Measurements from ENCODE around the gene C6orf120.
"Not testable (repeated sequence)": the region's sequence is repeated elsewhere in the genome, so short reads cannot be mapped to it uniquely, and the experiment has no call there.

The C6orf120 gene

GRCh38 chr6:169692516-169692915, 9.4 kb upstream of the C6orf120 start:
- DNase-seq (ENCODE audit: low read depth in 1 of 2, low spot score in 1 of 2) = no peak
- TF ChIP-seq JUND (IDR thresholded peaks at IDR 0.05; ENCODE audit: low read depth) = no peak
- in situ Hi-C loops (cut with HindIII; ENCODE audit: low pct_unique_long_range_greater_than_20kb, low sequenced_read_pairs) = no loop called here

GRCh38 chr6:169695131-169695530, 6.8 kb upstream of the C6orf120 start:
- DNase-seq (ENCODE audit: low read depth in 1 of 2, low spot score in 1 of 2) = no peak
- in situ Hi-C loops (cut with HindIII; ENCODE audit: low pct_unique_long_range_greater_than_20kb, low sequenced_read_pairs) = no loop called here
- no peak for TF ChIP-seq JUND (IDR thresholded peaks at IDR 0.05; ENCODE audit: low read depth)

DNA sequence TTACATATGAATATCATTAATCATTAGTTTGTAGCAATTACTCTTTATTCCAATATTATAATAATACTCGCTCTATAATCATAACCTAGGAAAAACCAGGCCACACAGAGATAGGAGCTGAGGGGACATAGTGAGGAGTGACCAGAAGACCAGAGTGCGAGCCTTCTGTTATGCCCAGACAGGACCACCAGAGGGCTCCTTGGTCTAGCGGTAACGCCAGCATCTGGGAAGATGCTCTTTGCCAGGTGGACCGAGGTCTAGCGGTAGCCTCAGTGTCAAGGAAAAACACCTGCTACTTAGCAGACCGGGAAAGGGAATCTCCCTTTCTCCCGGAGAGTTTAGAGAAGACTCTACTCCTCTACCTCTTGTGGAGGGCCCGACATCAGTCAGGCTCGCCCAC, 4.8 kb upstream of the C6orf120 start:
- in situ Hi-C loops (cut with HindIII; ENCODE audit: low pct_unique_long_range_greater_than_20kb, low sequenced_read_pairs) = not testable (repeated sequence)
- DNase-seq (ENCODE audit: low read depth in 1 of 2, low spot score in 1 of 2) = peak in 1 of 2 experiments; percentile 36

GRCh38 chr6:169700296-169700695, 1.6 kb upstream of the C6orf120 start:
- in situ Hi-C loops (cut with HindIII; ENCODE audit: low pct_unique_long_range_greater_than_20kb, low sequenced_read_pairs) = no loop called here
- DNase-seq (ENCODE audit: low read depth in 1 of 2, low spot score in 1 of 2) = no peak
- TF ChIP-seq JUND (IDR thresholded peaks at IDR 0.05; ENCODE audit: low read depth) = no peak

DNA sequence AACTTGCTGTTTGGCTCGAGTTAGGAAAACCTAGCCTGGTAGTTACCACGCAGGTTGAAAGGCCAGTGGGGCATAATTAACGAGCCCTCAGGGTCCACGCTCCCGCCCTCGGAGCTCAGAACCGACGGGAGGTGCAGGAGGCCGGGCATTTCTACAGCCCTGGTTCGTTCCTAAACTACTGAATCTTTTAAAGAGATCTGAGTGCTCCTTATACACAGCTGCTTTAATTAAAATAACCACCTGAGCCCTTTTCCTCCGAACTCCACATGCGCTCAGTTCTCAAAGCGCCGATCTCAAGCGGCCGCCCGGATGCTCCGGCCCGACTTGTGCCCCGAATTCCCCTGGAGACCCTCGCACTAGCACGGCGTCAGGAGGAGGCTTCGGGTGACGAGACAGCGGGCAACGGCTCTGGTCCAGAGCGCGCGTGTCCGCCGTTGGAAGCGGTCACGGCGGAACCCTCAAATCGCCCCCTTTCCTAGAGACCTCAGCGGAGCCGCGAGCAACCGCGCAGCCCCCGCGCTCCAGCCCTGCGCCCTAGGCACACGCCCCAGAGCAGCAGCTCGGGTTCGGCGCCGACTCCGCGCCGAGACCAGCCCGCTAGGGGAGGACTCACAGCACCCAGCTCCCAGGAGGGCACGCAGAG, 494 bp upstream of the C6orf120 start:
- peak in 1 of 2 experiments; percentile 15 for DNase-seq (ENCODE audit: low read depth in 1 of 2, low spot score in 1 of 2)
- no peak for TF ChIP-seq JUND (IDR thresholded peaks at IDR 0.05; ENCODE audit: low read depth)
- in situ Hi-C loops (cut with HindIII; ENCODE audit: low pct_unique_long_range_greater_than_20kb, low sequenced_read_pairs) = no loop called here

DNA sequence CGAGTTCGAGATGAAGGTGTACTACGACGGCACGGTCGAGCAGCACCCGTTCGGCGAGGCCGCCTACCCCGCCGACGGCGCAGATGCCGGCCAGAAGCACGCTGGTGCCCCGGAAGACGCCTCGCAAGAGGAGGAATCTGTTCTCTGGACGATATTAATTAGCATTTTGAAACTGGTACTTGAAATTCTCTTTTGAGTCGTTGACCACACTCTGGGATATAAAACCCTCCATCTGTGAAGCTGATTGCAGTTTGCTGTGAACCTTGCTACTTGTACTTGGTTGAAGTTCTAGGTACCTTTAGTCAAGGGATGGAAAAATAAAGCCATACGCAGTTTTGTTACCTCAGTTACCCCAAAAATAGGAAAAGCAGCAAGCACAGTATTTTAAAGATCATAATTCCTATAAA, 917 bp downstream of the C6orf120 start:
- in situ Hi-C loops (cut with HindIII; ENCODE audit: low pct_unique_long_range_greater_than_20kb, low sequenced_read_pairs) = no loop called here
- no peak for TF ChIP-seq JUND (IDR thresholded peaks at IDR 0.05; ENCODE audit: low read depth)
- DNase-seq (ENCODE audit: low read depth in 1 of 2, low spot score in 1 of 2) = no peak

GRCh38 chr6:169707772-169708171, 5.8 kb downstream of the C6orf120 start:
- in situ Hi-C loops (cut with HindIII; ENCODE audit: low pct_unique_long_range_greater_than_20kb, low sequenced_read_pairs) = no loop called here
- no peak for DNase-seq (ENCODE audit: low read depth in 1 of 2, low spot score in 1 of 2)
- no peak for TF ChIP-seq JUND (IDR thresholded peaks at IDR 0.05; ENCODE audit: low read depth)

- in situ Hi-C loops (cut with HindIII; ENCODE audit: low pct_unique_long_range_greater_than_20kb, low sequenced_read_pairs) = no loop called here
- TF ChIP-seq JUND (IDR thresholded peaks at IDR 0.05; ENCODE audit: low read depth) = no peak
- no peak for DNase-seq (ENCODE audit: low read depth in 1 of 2, low spot score in 1 of 2)
Measured at GRCh38 chr6:169709293-169709692, 7.4 kb downstream of the C6orf120 start.

DNA sequence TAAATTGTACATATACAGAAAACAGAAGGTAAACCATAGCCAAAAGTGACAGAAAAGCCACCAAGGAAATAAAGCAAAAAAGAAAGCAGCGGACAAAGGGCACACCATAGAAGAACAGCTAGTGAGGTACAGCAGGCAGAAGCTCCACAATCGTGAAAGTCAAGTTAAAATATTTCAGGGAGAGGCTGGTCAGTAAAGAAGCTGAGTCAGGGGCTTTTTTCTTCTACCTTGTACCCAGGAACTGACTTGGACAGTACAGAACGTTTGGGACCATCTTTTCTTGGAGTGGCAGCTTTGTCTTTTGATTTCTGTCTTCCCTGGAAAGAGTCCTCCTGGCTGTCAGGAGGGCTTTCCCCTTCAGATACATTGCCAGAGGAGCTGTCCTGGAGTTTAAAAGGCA, 8.1 kb downstream of the C6orf120 start:
- in situ Hi-C loops (cut with HindIII; ENCODE audit: low pct_unique_long_range_greater_than_20kb, low sequenced_read_pairs) = no loop called here
- DNase-seq (ENCODE audit: low read depth in 1 of 2, low spot score in 1 of 2) = no peak
- TF ChIP-seq JUND (IDR thresholded peaks at IDR 0.05; ENCODE audit: low read depth) = no peak

DNA sequence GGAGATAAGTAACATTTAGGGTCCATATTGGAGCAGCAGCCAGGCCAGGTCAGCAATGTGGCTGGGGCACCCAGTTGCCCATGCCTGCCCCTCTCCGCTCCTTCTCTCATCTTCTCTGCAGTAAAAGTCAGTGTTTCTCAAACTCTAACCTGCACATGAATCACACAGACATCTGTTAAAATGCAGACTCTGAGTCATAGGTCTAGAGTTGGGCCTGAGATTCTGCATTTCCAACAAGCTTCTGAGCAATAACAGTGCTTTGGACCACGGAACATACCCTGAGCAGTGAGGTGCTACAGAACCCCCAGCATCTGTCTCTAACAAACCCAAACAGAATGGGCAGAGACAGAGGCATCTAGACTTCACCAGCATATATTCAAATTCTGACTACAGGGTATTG, 12.3 kb downstream of the C6orf120 start:
- in situ Hi-C loops (cut with HindIII; ENCODE audit: low pct_unique_long_range_greater_than_20kb, low sequenced_read_pairs) = no loop called here
- TF ChIP-seq JUND (IDR thresholded peaks at IDR 0.05; ENCODE audit: low read depth) = no peak
- no peak for DNase-seq (ENCODE audit: low read depth in 1 of 2, low spot score in 1 of 2)

GRCh38 chr6:169714595-169714994, 12.7 kb downstream of the C6orf120 start:
- in situ Hi-C loops (cut with HindIII; ENCODE audit: low pct_unique_long_range_greater_than_20kb, low sequenced_read_pairs) = no loop called here
- DNase-seq (ENCODE audit: low read depth in 1 of 2, low spot score in 1 of 2) = no peak
- TF ChIP-seq JUND (IDR thresholded peaks at IDR 0.05; ENCODE audit: low read depth) = no peak

GRCh38 chr6:169719117-169719516, 17.2 kb downstream of the C6orf120 start:
- DNase-seq (ENCODE audit: low read depth in 1 of 2, low spot score in 1 of 2) = no peak
- TF ChIP-seq JUND (IDR thresholded peaks at IDR 0.05; ENCODE audit: low read depth) = no peak
- in situ Hi-C loops (cut with HindIII; ENCODE audit: low pct_unique_long_range_greater_than_20kb, low sequenced_read_pairs) = no loop called here

GRCh38 chr6:169720207-169720855, 18.4 kb downstream of the C6orf120 start:
- no peak for DNase-seq (ENCODE audit: low read depth in 1 of 2, low spot score in 1 of 2)
- no peak for TF ChIP-seq JUND (IDR thresholded peaks at IDR 0.05; ENCODE audit: low read depth)
- in situ Hi-C loops (cut with HindIII; ENCODE audit: low pct_unique_long_range_greater_than_20kb, low sequenced_read_pairs) = no loop called here
